K562 (cell line): ENCODE data around the gene NLGN2. TPM values are rescaled to one million over a fixed set of nuclear protein-coding genes. Genes with fewer than 3 reads are reported as not detected.

Source experiments
- ASH1L ChIP-seq: fragments of 450-650 bp; IDR thresholded peaks from 2 replicates; pipeline ENCODE4 v1.6.1; 2018; ENCODE audit warnings: borderline replicate concordance, mild to moderate bottlenecking, low read depth; ENCODE audit not compliant: partially characterized antibody
- CXXC5 ChIP-seq: fragments of 250-450 bp; sonication (Bioruptor Pico); IDR thresholded peaks from 2 replicates; pipeline ENCODE4 v1.8.0; 2022; ENCODE audit warnings: inconsistent platforms, mild to moderate bottlenecking, moderate library complexity
- EGR1 ChIP-seq: fragments of 450-650 bp; conservative IDR thresholded peaks from 2 replicates; pipeline ENCODE4 v1.6.1; 2017; ENCODE audit warnings: mild to moderate bottlenecking
- ESRRA ChIP-seq: fragments of 450-650 bp; IDR thresholded peaks from 2 replicates; pipeline ENCODE4 v1.6.1; 2014; ENCODE audit warnings: low read depth, mild to moderate bottlenecking, moderate library complexity, borderline replicate concordance
- GATAD2A ChIP-seq: fragments of 450-650 bp; IDR thresholded peaks from 2 replicates; pipeline ENCODE4 v1.6.1; 2017
- HMBOX1 ChIP-seq: sonication (generic); IDR thresholded peaks from 2 replicates; pipeline ENCODE4 v1.6.1; 2016
- HSF4 ChIP-seq: fragments of 250-450 bp; sonication (Bioruptor Pico); IDR thresholded peaks from 2 replicates; pipeline ENCODE4 v2.1.2; 2022; ENCODE audit warnings: mild to moderate bottlenecking, moderate library complexity, borderline replicate concordance
- PHF8 ChIP-seq: fragments of 200-600 bp; sonication (generic); IDR thresholded peaks from 2 replicates; pipeline ENCODE4 v1.6.1; 2012; ENCODE audit warnings: mixed run types, mild to moderate bottlenecking, inconsistent platforms, low read length, moderate library complexity, borderline replicate concordance
- PKNOX1 ChIP-seq: fragments of 450-650 bp; IDR thresholded peaks from 2 replicates; pipeline ENCODE4 v1.6.1; 2016
- POLR2A ChIP-seq: fragments of 450-650 bp; conservative IDR thresholded peaks from 2 replicates; pipeline ENCODE4 v1.6.1; 2016
- SAFB ChIP-seq: fragments of 200-400 bp; formaldehyde crosslinking; IDR thresholded peaks from 2 replicates; pipeline ENCODE4 v1.6.1; 2017; ENCODE audit warnings: low read depth, low read length, borderline replicate concordance
- SAFB2 ChIP-seq: fragments of 200-400 bp; formaldehyde crosslinking; IDR thresholded peaks from 2 replicates; pipeline ENCODE4 v1.6.1; 2018; ENCODE audit warnings: borderline replicate concordance, low read length, low read depth, moderate library complexity; ENCODE audit not compliant: severe bottlenecking
- TAF7 ChIP-seq: fragments of 450-650 bp; IDR thresholded peaks from 2 replicates; pipeline ENCODE4 v1.6.1; 2016; ENCODE audit warnings: missing genetic modification characterization, missing compliant biosample characterization
- ZFP36 ChIP-seq: fragments of 150-350 bp; IDR thresholded peaks from 2 replicates; pipeline ENCODE4 v1.6.1; 2018; ENCODE audit warnings: low read length, low read depth; ENCODE audit not compliant: partially characterized antibody
- ZKSCAN3 ChIP-seq: fragments of 250-450 bp; sonication (Bioruptor Pico); IDR thresholded peaks from 2 replicates; pipeline ENCODE4 v1.4.0; 2020
- ZNF133 ChIP-seq: fragments of 250-450 bp; sonication (Bioruptor Pico); IDR thresholded peaks from 2 replicates; pipeline ENCODE4 v1.4.0; 2020; ENCODE audit warnings: mild to moderate bottlenecking
- ZNF253 ChIP-seq: fragments of 250-450 bp; sonication (Bioruptor Pico); conservative IDR thresholded peaks from 2 replicates; pipeline ENCODE4 v1.6.1; 2021; ENCODE audit warnings: mild to moderate bottlenecking
- ZNF699 ChIP-seq: fragments of 250-450 bp; sonication (Bioruptor Pico); IDR thresholded peaks from 2 replicates; pipeline ENCODE4 v1.8.0; 2021; ENCODE audit warnings: mild to moderate bottlenecking, moderate library complexity; ENCODE audit not compliant: insufficient replicate concordance
- polyA plus RNA-seq, 8 experiments: library from polyadenylated mRNA; depleted of rRNA in 4 of 8; stranded (reverse) in 5 of 8; unstranded in 3 of 8; fragments of >200 nt; fragmentation: Nextera tagmentation in 2 of 8; fragmentation: Illumina TruSeq in 1 of 8; extraction: Ambion mirVana in 2 of 8; extraction: Trizol in 1 of 8; gene quantifications; 2 replicates each; pipeline versions ENCODE4 v1.2.1 to v1.2.3, GENCODE V29; 2011 to 2014; ENCODE audit warnings: inconsistent platforms in 1 of 8, missing spikeins in 1 of 8
- total RNA-seq, 7 experiments: library from RNA; depleted of rRNA in 6 of 7; stranded (reverse); fragments of >200 nt in 6 of 7; fragmentation: Illumina TruSeq in 2 of 7; extraction: Trizol in 2 of 7; gene quantifications; 2 replicates each; pipeline versions ENCODE4 v1.2.1 to v1.2.3, GENCODE V29; 2011 to 2021; ENCODE audit warnings: low replicate concordance in 1 of 7
- TF ChIP-seq, protein P1 (sequence below): fragments of 450-650 bp; formaldehyde crosslinking; IDR thresholded peaks from 2 replicates; pipeline ENCODE4 v1.4.0; 2020; ENCODE audit warnings: mild to moderate bottlenecking
- TF ChIP-seq, protein P2 (sequence below), 3 experiments: IDR thresholded peaks in 2 of 3; conservative IDR thresholded peaks in 1 of 3; 2 replicates each; pipeline ENCODE4 v1.5.1; 2011 to 2012; ENCODE audit warnings: low read length in 3 of 3, mild to moderate bottlenecking in 3 of 3, control low read depth in 2 of 3, improper control_type of control experiment in 1 of 3, inconsistent platforms in 1 of 3, low read depth in 1 of 3, mixed read lengths in 1 of 3, moderate library complexity in 1 of 3; ENCODE audit not compliant: insufficient read depth in 2 of 3
- TF ChIP-seq, protein P3 (sequence below), 2 experiments: IDR thresholded peaks; 2 replicates each; pipeline ENCODE4 v1.6.1; 2011; ENCODE audit warnings: borderline replicate concordance in 1 of 2, control low read depth in 1 of 2, low read depth in 1 of 2, low read length in 1 of 2, mild to moderate bottlenecking in 1 of 2, mixed read lengths in 1 of 2, moderate library complexity in 1 of 2; ENCODE audit not compliant: insufficient read depth in 1 of 2, insufficient read length in 1 of 2, poor library complexity in 1 of 2, severe bottlenecking in 1 of 2; ENCODE audit errors: extremely low read depth in 1 of 2

Gene NLGN2
- total and polyA plus RNA-seq, 9 of the 15 experiments (the other 6 are each of a cell fraction or from before 2014, with no cell fraction given), result 0.11 to 7.8 (median 0.77) TPM

DNA sequence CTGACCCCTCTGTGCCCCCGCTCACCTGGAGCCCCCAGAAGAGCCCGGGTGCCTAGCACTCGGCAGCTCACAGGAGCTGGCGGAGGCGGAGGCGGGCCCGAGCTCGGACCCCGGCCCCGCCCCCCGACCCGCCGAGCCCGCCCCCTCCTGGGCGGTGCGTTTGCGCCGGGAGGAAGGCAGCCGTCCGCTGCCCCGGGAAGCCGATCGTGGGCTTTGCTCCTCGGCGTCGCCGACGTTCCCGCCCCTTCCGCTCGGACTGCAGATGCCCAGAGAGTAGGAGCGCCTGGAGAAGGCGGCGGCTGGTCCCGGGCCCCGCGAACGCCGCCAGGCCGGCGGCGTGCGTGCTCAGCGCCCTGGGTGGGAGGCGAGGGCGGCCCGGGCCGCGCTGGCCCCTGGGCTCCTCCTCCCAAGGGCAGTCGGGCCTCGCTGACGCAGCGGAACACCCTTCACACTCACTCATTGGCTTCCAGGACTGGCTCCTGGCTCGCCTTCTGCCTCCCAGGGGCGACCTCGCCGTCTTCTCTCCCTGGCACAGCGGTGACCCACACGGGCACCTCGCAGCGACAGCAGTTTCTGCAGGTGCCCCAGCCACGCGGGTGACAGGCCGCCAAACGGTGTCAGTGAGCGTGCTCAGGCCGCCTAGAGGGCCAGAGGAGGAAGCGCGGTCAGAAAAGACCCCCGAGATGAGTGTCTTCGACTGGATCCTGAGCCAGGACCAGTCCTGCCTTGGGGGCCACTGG lies 13.0 kb upstream of the NLGN2 start, which contains the start of gene PLSCR3 (continued):
- TF ChIP-seq PHF8 (peak; percentile 84; the same call in 1 of the 2 replicates), ZNF699 (CRISPR knock-in tag) (no peak), SAFB2 (no peak), SAFB (no peak), ZKSCAN3 (no peak), ESRRA (0 out of 2 replicates have a peak, but pooled peaks have one; percentile 29), EGR1 (no peak), CXXC5 (CRISPR knock-in tag) (peak; percentile 74), ZNF133 (CRISPR knock-in tag) (no peak), HMBOX1 (no peak), ZFP36 (no peak), PKNOX1 (no peak), TAF7 (tag) (no peak), ASH1L (no peak), HSF4 (no peak), POLR2A (peak; percentile 66; the same call in 1 of the 2 replicates), GATAD2A (no peak), ZNF253 (CRISPR knock-in tag) (no peak)
- TF ChIP-seq, protein P1, sequence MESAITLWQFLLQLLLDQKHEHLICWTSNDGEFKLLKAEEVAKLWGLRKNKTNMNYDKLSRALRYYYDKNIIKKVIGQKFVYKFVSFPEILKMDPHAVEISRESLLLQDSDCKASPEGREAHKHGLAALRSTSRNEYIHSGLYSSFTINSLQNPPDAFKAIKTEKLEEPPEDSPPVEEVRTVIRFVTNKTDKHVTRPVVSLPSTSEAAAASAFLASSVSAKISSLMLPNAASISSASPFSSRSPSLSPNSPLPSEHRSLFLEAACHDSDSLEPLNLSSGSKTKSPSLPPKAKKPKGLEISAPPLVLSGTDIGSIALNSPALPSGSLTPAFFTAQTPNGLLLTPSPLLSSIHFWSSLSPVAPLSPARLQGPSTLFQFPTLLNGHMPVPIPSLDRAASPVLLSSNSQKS (CRISPR knock-in tag), result no peak
- TF ChIP-seq, protein P2, sequence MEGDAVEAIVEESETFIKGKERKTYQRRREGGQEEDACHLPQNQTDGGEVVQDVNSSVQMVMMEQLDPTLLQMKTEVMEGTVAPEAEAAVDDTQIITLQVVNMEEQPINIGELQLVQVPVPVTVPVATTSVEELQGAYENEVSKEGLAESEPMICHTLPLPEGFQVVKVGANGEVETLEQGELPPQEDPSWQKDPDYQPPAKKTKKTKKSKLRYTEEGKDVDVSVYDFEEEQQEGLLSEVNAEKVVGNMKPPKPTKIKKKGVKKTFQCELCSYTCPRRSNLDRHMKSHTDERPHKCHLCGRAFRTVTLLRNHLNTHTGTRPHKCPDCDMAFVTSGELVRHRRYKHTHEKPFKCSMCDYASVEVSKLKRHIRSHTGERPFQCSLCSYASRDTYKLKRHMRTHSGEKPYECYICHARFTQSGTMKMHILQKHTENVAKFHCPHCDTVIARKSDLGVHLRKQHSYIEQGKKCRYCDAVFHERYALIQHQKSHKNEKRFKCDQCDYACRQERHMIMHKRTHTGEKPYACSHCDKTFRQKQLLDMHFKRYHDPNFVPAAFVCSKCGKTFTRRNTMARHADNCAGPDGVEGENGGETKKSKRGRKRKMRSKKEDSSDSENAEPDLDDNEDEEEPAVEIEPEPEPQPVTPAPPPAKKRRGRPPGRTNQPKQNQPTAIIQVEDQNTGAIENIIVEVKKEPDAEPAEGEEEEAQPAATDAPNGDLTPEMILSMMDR (IDR thresholded peaks at IDR 0.05 in 2 of 3, conservative IDR thresholded peaks at IDR 0.05 in 1 of 3; ENCODE audit: insufficient read depth in 2 of 3, low read depth in 1 of 3, low read length in 3 of 3), result peak; percentile 25 to 53 (median 44); a peak in 4 of 6 replicates
- TF ChIP-seq, protein P3, sequence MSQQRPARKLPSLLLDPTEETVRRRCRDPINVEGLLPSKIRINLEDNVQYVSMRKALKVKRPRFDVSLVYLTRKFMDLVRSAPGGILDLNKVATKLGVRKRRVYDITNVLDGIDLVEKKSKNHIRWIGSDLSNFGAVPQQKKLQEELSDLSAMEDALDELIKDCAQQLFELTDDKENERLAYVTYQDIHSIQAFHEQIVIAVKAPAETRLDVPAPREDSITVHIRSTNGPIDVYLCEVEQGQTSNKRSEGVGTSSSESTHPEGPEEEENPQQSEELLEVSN (IDR thresholded peaks at IDR 0.05; ENCODE audit: borderline replicate concordance in 1 of 2, extremely low read depth in 1 of 2, insufficient read depth in 1 of 2, insufficient read length in 1 of 2, low read depth in 1 of 2, low read length in 1 of 2, poor library complexity in 1 of 2, severe bottlenecking in 1 of 2), result peak; percentile 74 to 82
